H9 (cell line): ENCODE measurements around the gene GPR108. TPM values are rescaled to one million over a fixed set of nuclear protein-coding genes. Genes with fewer than 3 reads are reported as not detected.

Experiments used
- DNase-seq: peaks from one replicate; pipeline ENCODE4 v3.0.0-alpha.2; 2017
- H2AFZ ChIP-seq: one replicate; pipeline ENCODE4 v1.6.1; 2013; ENCODE audit warnings: mild to moderate bottlenecking, low read length, control low read depth, moderate library complexity
- H2AK5ac ChIP-seq: 2 replicates; pipeline ENCODE4 v1.6.1; 2013; ENCODE audit warnings: low read length, control low read depth, mixed read lengths; ENCODE audit not compliant: insufficient read length
- H2BK120ac ChIP-seq: one replicate; pipeline ENCODE4 v1.6.1; 2013; ENCODE audit warnings: low read depth, mild to moderate bottlenecking, low read length, control low read depth, inconsistent platforms; ENCODE audit not compliant: poor library complexity, severe bottlenecking
- H2BK12ac ChIP-seq: 2 replicates; pipeline ENCODE4 v1.6.1; 2013; ENCODE audit warnings: low read length, control low read depth, mixed read lengths, low read depth; ENCODE audit not compliant: insufficient read length
- H2BK15ac ChIP-seq: 2 replicates; pipeline ENCODE4 v1.6.1; 2013; ENCODE audit warnings: low read depth, low read length, control low read depth
- H2BK20ac ChIP-seq: one replicate; pipeline ENCODE4 v1.6.1; 2013; ENCODE audit warnings: low read depth, mild to moderate bottlenecking, low read length, control low read depth, inconsistent platforms; ENCODE audit not compliant: poor library complexity, severe bottlenecking
- H2BK5ac ChIP-seq: 2 replicates; pipeline ENCODE4 v1.6.1; 2013; ENCODE audit warnings: low read length, control low read depth, mixed read lengths; ENCODE audit not compliant: insufficient read length
- H3K14ac ChIP-seq: 2 replicates; pipeline ENCODE4 v1.6.1; 2013; ENCODE audit warnings: low read length, control low read depth; ENCODE audit not compliant: insufficient read depth
- H3K18ac ChIP-seq: 2 replicates; pipeline ENCODE4 v1.6.1; 2013; ENCODE audit warnings: low read depth, mild to moderate bottlenecking, mixed read lengths, low read length, control low read depth; ENCODE audit not compliant: insufficient read length
- H3K23ac ChIP-seq: 2 replicates; pipeline ENCODE4 v1.6.1; 2013; ENCODE audit warnings: low read length, control low read depth, mixed read lengths, low read depth; ENCODE audit not compliant: insufficient read length
- H3K23me2 ChIP-seq: 2 replicates; pipeline ENCODE4 v1.6.1; 2013; ENCODE audit warnings: low read depth, mild to moderate bottlenecking, mixed read lengths, low read length, control low read depth; ENCODE audit not compliant: insufficient read length, poor library complexity, severe bottlenecking
- H3K27ac ChIP-seq: 2 replicates; pipeline ENCODE4 v1.5.1; 2013; ENCODE audit warnings: low read length, control low read depth, mixed read lengths, low read depth; ENCODE audit not compliant: insufficient read length
- H3K27me3 ChIP-seq: 2 replicates; pipeline ENCODE4 v1.6.1; 2013; ENCODE audit warnings: low read length, control low read depth, inconsistent platforms; ENCODE audit not compliant: insufficient read depth
- H3K4ac ChIP-seq: 2 replicates; pipeline ENCODE4 v1.6.1; 2013; ENCODE audit warnings: low read depth, mild to moderate bottlenecking, control low read depth, inconsistent platforms, low read length, moderate library complexity
- H3K4me1 ChIP-seq: 2 replicates; pipeline ENCODE4 v1.6.1; 2013; ENCODE audit warnings: low read length, control low read depth, inconsistent platforms; ENCODE audit not compliant: insufficient read depth
- H3K4me2 ChIP-seq: 2 replicates; pipeline ENCODE4 v1.6.1; 2013; ENCODE audit warnings: low read length, control low read depth, mixed read lengths; ENCODE audit not compliant: insufficient read length, insufficient read depth
- H3K56ac ChIP-seq: 2 replicates; pipeline ENCODE4 v1.6.1; 2013; ENCODE audit warnings: low read depth, mild to moderate bottlenecking, mixed read lengths, low read length, control low read depth; ENCODE audit not compliant: insufficient read length
- H3K79me1 ChIP-seq: 2 replicates; pipeline ENCODE4 v1.6.1; 2013; ENCODE audit warnings: low read depth, mild to moderate bottlenecking, moderate library complexity, low read length, control low read depth, inconsistent platforms; ENCODE audit not compliant: insufficient read depth, poor library complexity, severe bottlenecking
- H3K79me2 ChIP-seq: 2 replicates; pipeline ENCODE4 v1.6.1; 2013; ENCODE audit warnings: low read length, control low read depth, inconsistent platforms; ENCODE audit not compliant: insufficient read depth
- H3K9ac ChIP-seq: 2 replicates; pipeline ENCODE4 v1.6.1; 2013; ENCODE audit warnings: low read length, control low read depth, mixed read lengths; ENCODE audit not compliant: insufficient read length; ENCODE audit errors: extremely low read depth
- H3K9me3 ChIP-seq: one replicate; pipeline ENCODE4 v1.6.1; 2013; ENCODE audit warnings: low read depth, low read length, inconsistent platforms; ENCODE audit not compliant: control insufficient read depth
- H3T11ph ChIP-seq: one replicate; pipeline ENCODE4 v1.6.1; 2013; ENCODE audit warnings: mild to moderate bottlenecking, low read length, control low read depth, inconsistent platforms
- H4K20me1 ChIP-seq: one replicate; pipeline ENCODE4 v1.6.1; 2013; ENCODE audit not compliant: control insufficient read depth, insufficient read length, insufficient read depth
- H4K5ac ChIP-seq: 2 replicates; pipeline ENCODE4 v1.6.1; 2013; ENCODE audit warnings: low read depth, mild to moderate bottlenecking, mixed read lengths, low read length, control low read depth; ENCODE audit not compliant: insufficient read length
- H4K8ac ChIP-seq: replicated peaks from 2 replicates; pipeline ENCODE4 v1.6.1; 2013; ENCODE audit warnings: low read length, control low read depth, mixed read lengths, low read depth; ENCODE audit not compliant: insufficient read length
- H4K91ac ChIP-seq: 2 replicates; pipeline ENCODE4 v1.6.1; 2013; ENCODE audit warnings: low read depth, mild to moderate bottlenecking, moderate library complexity, mixed read lengths, low read length, control low read depth; ENCODE audit not compliant: insufficient read length
- H3K27ac Mint-ChIP-seq, 3 experiments: 2 replicates in 2 of 3; 3 replicates in 1 of 3; pipeline ENCODE4 v1.8.0; 2020 to 2021; ENCODE audit warnings: mixed read lengths in 3 of 3, mild to moderate bottlenecking in 1 of 3, moderate library complexity in 1 of 3
- H3K27me3 Mint-ChIP-seq: 2 replicates; pipeline ENCODE4 v1.8.0; 2021; ENCODE audit warnings: low read depth, mild to moderate bottlenecking, moderate library complexity, mixed read lengths
- H3K36me3 Mint-ChIP-seq, 3 experiments: 2 replicates in 2 of 3; 3 replicates in 1 of 3; pipeline ENCODE4 v1.8.0; 2020 to 2021; ENCODE audit warnings: low read depth in 3 of 3, mixed read lengths in 3 of 3; ENCODE audit not compliant: insufficient read depth in 1 of 3
- H3K4me1 Mint-ChIP-seq, 2 experiments: 2 replicates each; pipeline ENCODE4 v1.8.0; 2020; ENCODE audit warnings: mixed read lengths in 2 of 2
- H3K4me3 Mint-ChIP-seq, 2 experiments: 2 replicates in 1 of 2; 3 replicates in 1 of 2; pipeline ENCODE4 v1.8.0; 2020 to 2021; ENCODE audit warnings: mild to moderate bottlenecking in 2 of 2, mixed read lengths in 2 of 2, moderate library complexity in 1 of 2
- H3K9me3 Mint-ChIP-seq, 2 experiments: 2 replicates in 1 of 2; 3 replicates in 1 of 2; pipeline ENCODE4 v1.8.0; 2020; ENCODE audit warnings: mild to moderate bottlenecking in 2 of 2, mixed read lengths in 2 of 2, moderate library complexity in 1 of 2
- CTCF ChIP-seq: fragments of 200-600 bp; sonication (generic); conservative IDR thresholded peaks from 3 replicates; pipeline ENCODE4 v1.8.0; 2021; ENCODE audit warnings: antibody characterized with exemption, mild to moderate bottlenecking
- WGBS: extraction: QIAGEN DNeasy Blood & Tissue Kit; methylation state at CpG from one replicate; pipeline ENCODE4 v1.1.7; 2013; ENCODE audit warnings: missing lambda C conversion rate, low lambda C conversion rate, mixed read lengths; ENCODE audit not compliant: insufficient read length; ENCODE audit errors: extremely low coverage; 5-methylcytosine and 5-hydroxymethylcytosine counted together
- total RNA-seq: library from RNA; stranded (reverse); gene quantifications from 2 replicates; pipeline ENCODE4 v1.2.1, GENCODE V29; 2021

GPR108 gene
- total RNA-seq, 1 experiment from 2014 or later = 38.2 TPM

GRCh38 chr19:6754136-6754535, 16.8 kb upstream of the GPR108 start:
- Mint-ChIP-seq H3K27me3 (no peaks in the 10 kb centered on the region), H3K4me1 (peaks cover 5% of the 10 kb centered on the region in 2 experiments; a peak in 2 of 4 replicates), H3K4me3 (peak overlapping the region in 1 of 2 experiments; percentile 86; a peak in 1 of 5 replicates), H3K36me3 (peaks cover 20 to 46% (median 40%) of the 10 kb centered on the region in 3 experiments), H3K9me3 (no peaks in the 10 kb centered on the region), H3K27ac (no peak overlapping the region)
- Histone ChIP-seq H3K79me1 (no peaks in the 10 kb centered on the region), H3K14ac (no peak overlapping the region), H3K4me2 (no peak overlapping the region), H3K79me2 (no peaks in the 10 kb centered on the region), H2AK5ac (no peak overlapping the region), H2BK5ac (no peak overlapping the region), H2BK15ac (no peak overlapping the region), H3K27me3 (no peaks in the 10 kb centered on the region; the same call in 1 of the 2 replicates), H4K8ac (no peak overlapping the region), H3K18ac (no peak overlapping the region), H3K27ac (no peak overlapping the region), H2AFZ (no peak overlapping the region), H3K9me3 (no peaks in the 10 kb centered on the region), H3K4ac (no peak overlapping the region), H2BK120ac (no peak overlapping the region), H4K5ac (no peak overlapping the region), H3K23ac (no peak overlapping the region), H2BK12ac (no peak overlapping the region), H2BK20ac (no peak overlapping the region), H4K91ac (no peak overlapping the region), H3T11ph (no peak overlapping the region), H3K23me2 (peaks cover 4% of the 10 kb centered on the region), H4K20me1 (no peaks in the 10 kb centered on the region), H3K56ac (no peak overlapping the region), H3K4me1 (no peaks in the 10 kb centered on the region; the same call in 1 of the 2 replicates), H3K9ac (no peak overlapping the region)
- TF ChIP-seq CTCF = no peak
- WGBS = no CpG with 5 or more reads among the region's 22 CpGs
- DNase-seq = no peak
